IMR-90 (cell line): Measurements from ENCODE around the gene TENM3. TPM values are rescaled to one million over a fixed set of nuclear protein-coding genes. Genes with fewer than 3 reads are reported as not detected.

Source experiments
- ATAC-seq: fragments of 200-7000 bp; cut with Tn5 transposase; 2 replicates; pipeline ENCODE4 v1.9.1; 2020; ENCODE audit warnings: low read depth, mild to moderate bottlenecking, moderate library complexity
- BruUV-seq: library from RNA; stranded (reverse); fragments of 400-500 nt; replicated peaks from 2 replicates; lab custom pipeline; 2021; lab: Mats Ljungman, UMichigan
- CTCF ChIA-PET: fragments of 300-600 bp; formaldehyde crosslinking; extraction: SDS; loops from one replicate; lab custom pipeline; 2021; ENCODE audit warnings: antibody characterized with exemption; lab: Yijun Ruan, JAX
- POLR2A ChIA-PET: fragments of 300-600 bp; sonication (Branson Sonifier 250); formaldehyde crosslinking; loops from one replicate; lab custom pipeline; 2022; ENCODE audit warnings: antibody characterized with exemption; ENCODE audit not compliant: unreplicated experiment; lab: Charles Lee
- DNase-seq: peaks from one replicate; pipeline ENCODE4 v3.0.0; 2013
- H2AFZ ChIP-seq: replicated peaks from 2 replicates; pipeline ENCODE3; 2013; ENCODE audit warnings: low read length, mild to moderate bottlenecking; ENCODE audit not compliant: poor library complexity
- H2AK5ac ChIP-seq: 2 replicates; pipeline ENCODE4 v1.6.1; 2013; ENCODE audit warnings: low read depth, low read length, inconsistent platforms
- H2AK9ac ChIP-seq: replicated peaks from 2 replicates; pipeline ENCODE3; 2013; ENCODE audit warnings: mild to moderate bottlenecking, low read depth, low read length, moderate library complexity; ENCODE audit not compliant: poor library complexity
- H2BK120ac ChIP-seq: 2 replicates; pipeline ENCODE4 v1.6.1; 2013; ENCODE audit warnings: low read depth, low read length, inconsistent platforms
- H2BK15ac ChIP-seq: 3 replicates; pipeline ENCODE4 v1.6.1; 2013; ENCODE audit warnings: low read depth, low read length, inconsistent platforms
- H2BK20ac ChIP-seq: 2 replicates; pipeline ENCODE4 v1.6.1; 2013; ENCODE audit warnings: low read depth, mild to moderate bottlenecking, inconsistent platforms, low read length, moderate library complexity
- H2BK5ac ChIP-seq: 2 replicates; pipeline ENCODE4 v1.6.1; 2013; ENCODE audit warnings: mild to moderate bottlenecking, low read depth, low read length, inconsistent platforms; ENCODE audit not compliant: poor library complexity, severe bottlenecking
- H3K14ac ChIP-seq: replicated peaks from 2 replicates; pipeline ENCODE4 v1.6.1; 2013; ENCODE audit warnings: low read depth, low read length, inconsistent platforms
- H3K18ac ChIP-seq: 2 replicates; pipeline ENCODE4 v1.6.1; 2013; ENCODE audit warnings: low read depth, low read length, control low read depth
- H3K23ac ChIP-seq: 2 replicates; pipeline ENCODE4 v1.6.1; 2013; ENCODE audit warnings: low read depth, low read length, inconsistent platforms
- H3K27ac ChIP-seq: 2 replicates; pipeline ENCODE4 v1.5.1; 2013; ENCODE audit warnings: mild to moderate bottlenecking, control low read depth, low read length; ENCODE audit not compliant: insufficient read depth
- H3K27me3 ChIP-seq: 2 replicates; pipeline ENCODE4 v1.6.1; 2013; ENCODE audit warnings: low read length; ENCODE audit not compliant: control insufficient read depth, insufficient read depth
- H3K36me3 ChIP-seq: 2 replicates; pipeline ENCODE4 v1.6.1; 2013; ENCODE audit warnings: low read length, mixed read lengths; ENCODE audit not compliant: control insufficient read depth, insufficient read depth
- H3K4ac ChIP-seq: 2 replicates; pipeline ENCODE4 v1.6.1; 2013; ENCODE audit warnings: low read depth, low read length, inconsistent platforms
- H3K4me1 ChIP-seq: 2 replicates; pipeline ENCODE4 v1.6.1; 2013; ENCODE audit warnings: low read length, mixed read lengths; ENCODE audit not compliant: control insufficient read depth, insufficient read depth
- H3K4me2 ChIP-seq: 2 replicates; pipeline ENCODE4 v1.6.1; 2013; ENCODE audit warnings: low read depth, mild to moderate bottlenecking, control low read depth, low read length, moderate library complexity
- H3K4me3 ChIP-seq: 2 replicates; pipeline ENCODE4 v1.5.1; 2013; ENCODE audit warnings: low read depth, mild to moderate bottlenecking, control low read depth, low read length, moderate library complexity; ENCODE audit not compliant: insufficient read depth
- H3K56ac ChIP-seq: 2 replicates; pipeline ENCODE4 v1.6.1; 2013; ENCODE audit warnings: low read length, inconsistent platforms; ENCODE audit not compliant: insufficient read depth; ENCODE audit errors: extremely low read depth
- H3K79me1 ChIP-seq, 2 experiments: 2 replicates each; pipeline ENCODE4 v1.6.1; 2013; ENCODE audit warnings: low read length in 2 of 2, inconsistent platforms in 1 of 2, low read depth in 1 of 2
- H3K9ac ChIP-seq: 2 replicates; pipeline ENCODE4 v1.6.1; 2013; ENCODE audit warnings: low read depth, low read length, control low read depth
- H3K9me1 ChIP-seq: 2 replicates; pipeline ENCODE4 v1.6.1; 2013; ENCODE audit warnings: low read length, inconsistent platforms; ENCODE audit not compliant: insufficient read depth
- H3K9me3 ChIP-seq: 2 replicates; pipeline ENCODE4 v1.6.1; 2013; ENCODE audit warnings: low read length; ENCODE audit not compliant: control insufficient read depth, insufficient read depth
- H4K20me1 ChIP-seq: 2 replicates; pipeline ENCODE4 v1.6.1; 2013; ENCODE audit warnings: low read length, inconsistent platforms; ENCODE audit not compliant: insufficient read depth
- H4K5ac ChIP-seq: 2 replicates; pipeline ENCODE4 v1.6.1; 2013; ENCODE audit warnings: mild to moderate bottlenecking, low read depth, low read length, control low read depth
- H4K8ac ChIP-seq, 2 experiments: 2 replicates each; pipeline ENCODE4 v1.6.1; 2013; ENCODE audit warnings: low read depth in 2 of 2, low read length in 2 of 2, control low read depth in 1 of 2, inconsistent platforms in 1 of 2
- H4K91ac ChIP-seq: 2 replicates; pipeline ENCODE4 v1.6.1; 2013; ENCODE audit warnings: low read depth, low read length, inconsistent platforms; ENCODE audit not compliant: insufficient read depth
- BHLHE40 ChIP-seq: fragments of 150-350 bp; IDR thresholded peaks from 2 replicates; pipeline ENCODE4 v1.6.1; 2016; ENCODE audit warnings: mild to moderate bottlenecking, low read depth, low read length
- CHD1 ChIP-seq: IDR thresholded peaks from 2 replicates; pipeline ENCODE4 v1.6.1; 2012; ENCODE audit warnings: low read depth, low read length, improper control_type of control experiment
- MAFK ChIP-seq: IDR thresholded peaks from 2 replicates; pipeline ENCODE4 v1.6.1; 2012; ENCODE audit warnings: low read depth, low read length, improper control_type of control experiment
- NFE2L2 ChIP-seq: fragments of 150-350 bp; IDR thresholded peaks from 2 replicates; pipeline ENCODE4 v1.6.1; 2016; ENCODE audit warnings: low read depth, mild to moderate bottlenecking, low read length
- RAD21 ChIP-seq: IDR thresholded peaks from 2 replicates; pipeline ENCODE4 v1.6.1; 2012; ENCODE audit warnings: low read length, improper control_type of control experiment
- RCOR1 ChIP-seq: IDR thresholded peaks from 2 replicates; pipeline ENCODE4 v1.6.1; 2012; ENCODE audit warnings: mild to moderate bottlenecking, low read length, improper control_type of control experiment; ENCODE audit not compliant: insufficient replicate concordance
- SMC3 ChIP-seq: fragments of 150-350 bp; IDR thresholded peaks from 2 replicates; pipeline ENCODE4 v1.6.1; 2016; ENCODE audit warnings: low read depth, mild to moderate bottlenecking, antibody characterized with exemption, low read length, moderate library complexity
- dilution Hi-C: fragments of 300-500 bp; cut with HindIII; formaldehyde crosslinking; loops from one replicate; pipeline ENCODE4 v1.14.3; 2018; ENCODE audit warnings: low sequenced_read_pairs; ENCODE audit not compliant: unreplicated experiment
- in situ Hi-C: fragments of 300-500 bp; cut with MboI; formaldehyde crosslinking; loops from 3 replicates; pipeline ENCODE4 v1.14.3; 2019; ENCODE audit warnings: low sequenced_read_pairs, inconsistent platforms, mixed read lengths
- intact Hi-C: fragments of 100-400 bp; cut with micrococcal nuclease; formaldehyde crosslinking; loops from 2 replicates; pipeline ENCODE4 v1.10.0; 2022
- polyA plus RNA-seq, 3 experiments: library from polyadenylated mRNA; depleted of rRNA; stranded (reverse); fragments of >200 nt; gene quantifications; 2 replicates each; pipeline ENCODE4 v1.2.3, GENCODE V29; 2012; ENCODE audit warnings: low replicate concordance in 1 of 3
- total RNA-seq: library from RNA; depleted of rRNA; stranded (reverse); fragments of >200 nt; gene quantifications from 2 replicates; pipeline ENCODE4 v1.2.3, GENCODE V29; 2012

Gene TENM3
- total and polyA plus RNA-seq, 2 of the 4 experiments (the other 2 are of a cell fraction), result 29.9 to 173 TPM

DNA sequence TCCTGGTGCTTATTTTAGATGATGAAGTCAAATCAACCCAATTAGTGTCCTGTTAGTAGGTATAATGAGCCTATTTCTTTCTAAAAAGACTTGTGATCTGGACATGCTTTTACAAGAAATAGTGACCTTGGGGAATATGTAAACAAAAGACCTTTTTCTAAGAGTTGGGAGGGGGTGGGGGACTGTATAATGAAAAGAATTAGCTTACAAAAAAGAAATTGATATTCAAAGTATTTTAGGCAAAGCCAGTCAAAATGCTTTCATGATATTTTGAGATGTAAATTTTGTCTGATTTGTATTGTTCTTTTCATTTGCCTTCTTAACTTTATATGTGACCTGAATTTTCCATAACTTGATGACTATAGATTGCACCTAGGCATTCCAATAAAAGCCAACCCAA is 559.4 kb downstream of the TENM3 start:
- H2AFZ ChIP-seq, result no peak overlapping the region
- no peak for DNase-seq
- H3K18ac ChIP-seq, result no peak overlapping the region
- no peak for TF ChIP-seq RAD21
- no peak for TF ChIP-seq NFE2L2
- TF ChIP-seq SMC3, result no peak
- TF ChIP-seq CHD1, result no peak
- TF ChIP-seq MAFK, result no peak
- TF ChIP-seq BHLHE40, result no peak
- TF ChIP-seq RCOR1, result no peak
- H3K9me3 ChIP-seq, result peaks cover 3% of the 10 kb centered on the region; the same call in 1 of the 2 replicates
- in situ Hi-C loops (loop anchor here (10.0 to 25.0 kb wide), 3 partner anchors 338 to 1665 kb away; no protein-coding TSS in a partner anchor), dilution Hi-C loops (no loop called here), intact Hi-C loops (loop anchor here (10.0 kb wide), 1 partner anchor 1118 kb away; no protein-coding TSS in a partner anchor)
- H3K4me3 ChIP-seq, result no peak overlapping the region
- no peak overlapping the region for H4K8ac ChIP-seq
- BruUV-seq, result no TSS peak
- H2BK15ac ChIP-seq, result no peak overlapping the region
- H3K23ac ChIP-seq, result no peak overlapping the region
- no peaks in the 10 kb centered on the region for H4K20me1 ChIP-seq
- no peak overlapping the region for H2BK20ac ChIP-seq
- H3K4me2 ChIP-seq, result no peak overlapping the region
- H2AK5ac ChIP-seq, result no peak overlapping the region
- H2BK120ac ChIP-seq, result no peak overlapping the region
- POLR2A ChIA-PET, result no interaction called here
- H3K36me3 ChIP-seq, result peaks cover 11% of the 10 kb centered on the region
- no peak overlapping the region for H3K14ac ChIP-seq
- H3K9ac ChIP-seq, result no peak overlapping the region
- H3K79me1 ChIP-seq, result no peaks in the 10 kb centered on the region
- H4K91ac ChIP-seq, result no peak overlapping the region
- H3K4me1 ChIP-seq, result no peaks in the 10 kb centered on the region
- no peak overlapping the region for H4K5ac ChIP-seq
- no peak overlapping the region for H2BK5ac ChIP-seq
- no peak for ATAC-seq
- no peak overlapping the region for H3K4ac ChIP-seq
- H3K56ac ChIP-seq, result no peak overlapping the region
- CTCF ChIA-PET, result no interaction called here
- no peaks in the 10 kb centered on the region for H3K27me3 ChIP-seq
- H2AK9ac ChIP-seq, result no peak overlapping the region
- no peak overlapping the region for H3K27ac ChIP-seq
- no peaks in the 10 kb centered on the region for H3K9me1 ChIP-seq
